NCI-H187 (cell line): ENCODE measurements around the gene GRK1.

ENCODE experiments used
- DNase-seq, 2 experiments: peaks; one replicate each; lab custom pipeline; 2025; lab: John Stamatoyannopoulos, UW

Gene GRK1

DNA sequence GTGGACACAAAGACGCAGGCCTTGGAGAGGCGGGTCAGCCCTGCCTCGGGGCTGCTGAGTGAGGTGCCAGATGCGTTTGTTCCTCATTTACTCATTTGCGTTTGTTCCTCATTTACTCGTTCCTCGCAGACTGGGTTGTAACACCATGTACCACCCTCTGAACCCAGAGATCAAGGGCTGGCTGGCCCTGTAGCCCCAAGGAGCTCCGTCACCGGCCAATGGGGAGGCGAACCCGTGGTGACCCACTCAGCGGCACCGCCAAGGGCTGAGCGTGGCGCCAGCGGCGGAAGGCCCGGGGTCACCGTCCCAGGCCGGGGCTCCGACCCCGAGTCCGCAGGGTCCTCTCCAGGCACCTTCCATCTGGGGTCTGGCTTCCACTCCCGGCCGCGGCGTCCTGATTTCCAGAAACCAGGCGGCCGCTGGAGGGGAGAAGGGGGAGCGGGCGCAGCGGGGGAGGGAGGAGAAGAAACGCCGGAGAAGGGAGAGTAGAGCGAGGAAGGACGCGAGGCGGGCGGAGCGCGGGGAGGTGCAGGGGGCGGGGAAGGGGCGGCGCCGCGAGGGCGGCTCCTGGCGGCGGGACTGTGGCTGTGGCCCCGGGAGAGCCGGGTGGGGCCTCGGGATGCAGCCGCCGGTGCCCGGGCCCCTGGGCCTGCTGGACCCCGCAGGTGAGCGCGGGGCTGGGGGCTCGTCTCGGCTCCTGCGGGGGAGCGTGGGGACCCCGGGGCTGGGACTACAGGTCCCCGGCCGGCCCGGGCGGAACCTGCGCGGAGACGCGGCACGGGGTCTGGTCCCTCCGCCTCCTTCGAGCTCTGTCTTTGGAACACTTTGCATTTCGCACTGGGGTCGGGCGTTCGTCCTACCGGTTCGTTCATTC, 91.9 kb downstream of the GRK1 start, which contains the start of gene TMEM255B:
TSS of gene TMEM255B (plus strand) at position 576 of the 874 bp plus-strand sequence. CDS start at position 620, 44 bp downstream.
- peak; percentile 82 to 87 for DNase-seq

GRCh38 chr13:113759525-113760137, 92.6 kb downstream of the GRK1 start:
- DNase-seq = no peak

DNA sequence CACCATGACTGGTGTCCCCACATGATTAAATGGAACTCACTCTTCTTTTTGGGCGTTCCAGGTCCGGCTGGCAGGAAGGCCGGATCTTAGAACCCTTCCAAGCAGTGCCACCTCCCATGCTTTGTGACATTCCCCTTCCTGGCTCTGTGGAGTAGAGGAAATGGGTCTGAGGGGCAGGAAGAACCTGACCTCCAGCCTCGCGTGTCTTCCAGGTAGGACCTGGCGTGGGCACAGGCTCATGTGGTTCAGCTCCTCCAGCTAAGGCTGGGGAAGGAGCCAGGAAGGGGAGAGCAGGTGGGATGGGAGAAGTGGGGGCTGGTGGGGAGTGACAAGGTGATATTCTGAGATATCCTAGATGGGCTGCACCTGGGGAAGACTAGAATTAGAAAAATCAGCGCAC, 94.1 kb downstream of the GRK1 start:
- DNase-seq = no peak

DNA sequence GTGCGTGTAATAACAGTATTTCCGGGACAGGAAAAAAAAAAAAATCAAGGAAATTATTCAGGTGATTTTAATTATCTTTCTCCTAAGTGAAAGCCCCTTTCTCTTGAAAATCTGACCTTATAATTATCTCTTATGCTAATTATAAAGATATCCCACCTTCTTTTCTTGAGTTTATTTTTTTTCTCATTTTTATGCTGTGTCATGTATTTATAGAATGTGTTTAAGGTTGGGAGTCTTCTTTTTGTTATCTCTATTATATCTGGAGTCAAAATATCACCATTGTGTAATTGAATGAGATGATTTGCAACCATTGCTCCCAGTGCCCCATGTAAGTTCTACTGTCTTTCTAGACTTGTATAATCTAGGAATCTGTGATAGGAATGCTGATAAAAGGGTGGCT, 95.1 kb downstream of the GRK1 start:
- DNase-seq = no peak

DNA sequence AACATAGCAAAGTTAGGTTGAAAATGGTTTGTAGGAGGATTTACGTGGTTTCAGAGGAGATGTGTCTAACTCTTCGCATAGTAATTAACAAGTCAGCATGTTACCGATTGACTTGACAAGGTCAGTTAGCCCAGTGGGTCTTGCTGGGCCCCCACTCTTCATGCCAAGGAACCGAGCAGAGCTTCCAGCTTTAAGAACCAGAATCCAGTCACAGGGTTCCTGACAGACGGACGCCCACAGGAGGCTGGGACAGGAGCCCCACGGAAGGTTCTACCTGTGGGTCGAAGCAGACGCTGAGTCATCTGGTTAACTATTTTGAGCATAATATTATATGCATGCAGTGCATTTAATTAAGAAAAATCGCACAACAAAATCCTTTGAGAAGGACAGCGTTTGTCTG, 95.5 kb downstream of the GRK1 start:
- DNase-seq = no peak

DNA sequence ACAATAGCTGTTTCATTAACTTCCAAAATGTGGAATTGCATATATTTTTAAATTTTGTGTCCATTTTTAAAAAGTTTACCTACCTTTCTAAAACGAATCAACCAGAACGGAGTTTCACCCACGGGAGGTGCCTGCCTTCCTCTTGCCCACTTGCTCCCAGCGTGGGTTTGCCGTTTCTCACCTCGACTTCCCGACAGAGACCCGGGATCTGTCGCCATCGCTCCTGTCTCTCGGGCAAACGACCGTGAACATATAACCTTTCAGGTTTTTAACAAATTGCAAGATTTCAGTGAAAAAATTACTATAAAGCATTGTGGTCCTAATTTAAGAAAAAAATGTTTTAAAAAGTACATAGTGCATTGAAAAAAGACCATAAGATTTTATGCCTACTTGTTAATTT, 96.2 kb downstream of the GRK1 start:
- no peak for DNase-seq

DNA sequence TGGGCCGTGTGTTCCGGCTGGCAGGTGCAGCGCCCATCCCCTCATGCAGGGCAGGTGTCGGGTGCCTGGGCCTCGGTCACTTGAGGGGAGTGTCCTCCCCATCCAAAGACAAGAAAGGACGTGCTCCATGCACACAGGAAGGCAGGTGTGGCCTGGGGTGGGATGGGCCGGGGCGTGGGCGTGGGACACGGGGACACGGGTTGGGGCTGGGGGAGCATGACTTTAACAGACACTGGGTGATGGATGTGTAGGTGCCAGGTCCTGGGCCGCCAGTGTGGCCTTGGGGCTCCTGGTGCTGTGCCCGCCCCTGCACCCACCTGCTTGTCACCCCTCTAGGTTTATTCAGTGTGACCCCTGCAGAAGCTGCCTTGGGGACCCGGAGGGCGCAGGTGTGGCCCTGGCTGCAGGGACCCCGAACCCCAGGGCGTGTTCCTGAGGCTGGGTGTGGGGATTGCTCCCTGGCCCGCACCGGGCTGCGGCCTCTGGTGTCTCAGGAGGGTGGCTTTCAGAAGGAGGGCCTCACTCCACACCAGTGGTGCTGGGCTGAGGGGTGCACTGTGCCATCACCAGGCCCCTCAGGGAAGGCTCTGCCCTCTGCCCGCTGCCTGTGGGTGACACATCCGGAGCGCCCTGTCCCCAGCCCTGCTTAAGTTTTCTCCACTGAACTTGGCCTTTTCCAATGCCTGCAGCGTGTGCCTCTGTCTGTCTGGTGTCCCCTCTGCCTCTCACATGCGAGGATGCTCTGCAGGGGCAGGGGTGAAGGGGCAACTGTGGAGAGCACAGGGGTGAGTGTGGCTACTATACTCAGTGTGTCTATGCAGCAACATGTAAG, 97.2 kb downstream of the GRK1 start:
- DNase-seq = no peak

GRCh38 chr13:113764793-113765563, 98.0 kb downstream of the GRK1 start:
- DNase-seq = no peak

DNA sequence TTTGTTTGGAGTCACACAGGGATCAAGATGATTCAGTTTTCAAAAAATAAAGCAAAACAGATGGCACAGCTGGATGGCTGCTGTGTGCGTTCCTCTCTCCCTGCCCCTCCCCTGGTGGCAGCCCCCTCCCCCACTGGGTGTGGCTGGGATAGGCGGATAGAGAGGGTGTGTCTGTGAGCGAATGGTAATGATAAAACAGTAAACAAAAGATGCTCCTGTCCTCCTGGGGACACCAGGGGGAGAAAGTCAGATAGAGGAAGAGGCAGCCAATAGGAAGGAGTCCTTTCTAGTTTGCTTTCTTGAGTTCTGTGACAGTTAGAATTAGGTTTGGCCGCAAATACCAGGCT, 98.5 kb downstream of the GRK1 start:
- no peak for DNase-seq

DNA sequence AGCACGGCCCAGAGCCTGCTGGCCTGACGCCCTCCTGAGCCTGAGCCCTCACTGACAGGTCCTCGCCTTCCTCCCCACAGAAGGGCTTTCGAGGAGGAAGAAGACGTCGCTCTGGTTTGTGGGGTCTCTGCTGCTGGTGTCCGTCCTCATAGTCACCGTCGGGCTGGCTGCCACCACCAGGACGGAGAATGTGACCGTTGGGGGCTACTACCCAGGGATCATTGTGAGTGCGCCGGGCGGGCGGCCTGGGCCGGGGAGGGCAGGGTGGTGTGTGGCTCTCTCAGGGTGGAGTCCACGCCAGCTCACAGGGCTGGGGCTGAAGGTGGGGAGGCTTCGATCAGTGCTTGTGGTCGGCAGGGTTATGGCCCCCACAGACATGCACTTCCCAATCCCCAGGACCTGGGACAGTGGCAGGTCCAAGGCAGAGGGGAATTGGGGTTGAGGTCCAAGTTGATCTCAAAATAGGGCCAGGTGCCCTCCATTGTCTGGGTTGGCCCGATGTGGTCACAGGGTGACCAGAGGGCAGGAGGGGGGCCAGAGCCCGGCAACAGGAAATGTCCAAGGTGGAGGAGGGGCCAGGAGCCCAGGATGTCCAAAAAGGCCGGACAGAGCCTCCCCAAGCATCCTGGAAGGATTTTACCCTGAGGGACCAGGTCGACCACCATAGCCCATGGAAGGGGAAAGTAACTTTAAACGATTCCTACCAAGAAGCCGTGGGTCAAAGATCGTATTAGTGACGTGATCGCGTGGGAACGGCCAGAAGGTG, 99.2 kb downstream of the GRK1 start:
- DNase-seq = no peak

GRCh38 chr13:113767366-113767765, 100.3 kb downstream of the GRK1 start:
- DNase-seq = no peak

DNA sequence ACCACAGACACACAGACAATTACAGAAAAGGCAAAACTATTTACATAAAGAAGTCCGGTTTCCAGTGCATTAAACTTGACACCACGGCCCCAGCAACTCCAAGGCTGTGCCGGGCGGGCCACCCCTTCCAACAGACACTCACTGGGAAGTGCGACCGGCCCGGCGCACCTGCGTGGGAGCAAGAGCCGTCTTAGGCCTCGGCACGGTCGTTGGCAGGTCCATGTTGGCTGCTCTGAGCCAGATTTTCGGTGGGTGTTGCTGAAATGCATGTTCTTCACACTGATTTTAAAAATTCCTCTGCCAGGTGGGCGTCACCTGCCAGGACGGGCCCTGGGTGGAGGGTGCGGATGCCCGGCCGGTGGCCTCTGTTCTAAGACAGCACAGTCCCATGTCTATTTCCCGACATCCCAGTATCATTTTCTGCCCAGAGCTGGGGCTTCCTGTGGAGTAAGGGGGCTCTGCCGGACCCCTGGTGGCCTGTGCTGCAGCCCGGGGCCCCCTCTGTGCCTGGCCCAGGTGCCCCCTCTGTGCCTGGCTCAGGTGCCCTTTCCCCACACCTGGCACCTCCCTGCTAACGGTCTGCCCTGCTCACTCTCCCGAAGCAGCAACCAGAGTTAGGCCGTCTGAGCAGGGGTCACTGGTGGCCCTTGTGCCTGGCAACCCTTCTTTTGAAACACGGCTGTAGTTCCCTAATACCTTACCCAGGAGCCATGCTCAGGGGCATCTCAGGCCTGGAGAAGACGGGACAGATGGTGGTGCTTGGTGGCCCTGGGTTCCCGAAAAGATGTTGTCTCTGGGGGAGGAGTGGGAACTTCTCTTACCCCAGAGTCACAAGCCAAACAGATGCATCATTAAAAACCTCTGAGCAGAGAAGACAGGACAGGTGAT, 101.2 kb downstream of the GRK1 start:
- DNase-seq = no peak

DNA sequence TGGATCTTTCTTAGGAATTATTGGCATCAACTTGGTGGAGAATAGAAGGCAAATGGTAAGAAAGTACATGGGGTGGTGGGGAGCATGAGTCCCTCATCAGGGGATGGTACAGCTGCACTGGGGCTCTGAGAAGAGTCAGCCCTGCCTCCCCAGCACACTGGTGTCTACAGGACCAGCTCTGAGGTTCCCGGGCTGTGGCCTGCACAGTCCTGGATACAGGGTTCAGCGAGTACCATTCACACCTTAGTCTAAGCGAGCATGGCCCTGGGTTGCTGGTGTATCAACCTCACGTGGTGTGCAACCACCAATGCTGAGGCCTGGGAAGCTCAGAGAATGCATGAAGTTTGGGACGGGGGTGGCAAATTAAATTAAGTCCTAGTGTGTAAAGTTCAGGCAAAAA, 102.1 kb downstream of the GRK1 start:
- no peak for DNase-seq

DNA sequence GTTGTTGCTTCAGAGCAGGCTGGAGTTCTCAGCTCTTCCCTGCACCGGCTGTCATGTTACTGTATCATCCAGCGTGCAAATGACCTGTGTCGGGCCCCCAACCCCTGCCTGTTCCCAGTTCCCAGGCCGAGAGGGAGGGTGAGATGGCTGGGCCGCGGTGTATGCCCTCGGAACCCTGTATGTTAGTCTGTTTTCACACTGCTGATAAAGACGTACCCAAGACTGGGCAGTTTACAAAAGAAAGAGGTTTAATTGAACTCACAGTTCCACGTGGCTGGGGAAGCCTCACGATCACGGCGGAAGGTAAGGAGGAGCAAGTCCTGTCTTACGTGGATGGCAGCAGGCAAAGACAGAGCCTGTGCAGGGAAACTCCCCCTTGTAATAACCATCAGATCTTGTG, 102.9 kb downstream of the GRK1 start:
- DNase-seq = no peak

DNA sequence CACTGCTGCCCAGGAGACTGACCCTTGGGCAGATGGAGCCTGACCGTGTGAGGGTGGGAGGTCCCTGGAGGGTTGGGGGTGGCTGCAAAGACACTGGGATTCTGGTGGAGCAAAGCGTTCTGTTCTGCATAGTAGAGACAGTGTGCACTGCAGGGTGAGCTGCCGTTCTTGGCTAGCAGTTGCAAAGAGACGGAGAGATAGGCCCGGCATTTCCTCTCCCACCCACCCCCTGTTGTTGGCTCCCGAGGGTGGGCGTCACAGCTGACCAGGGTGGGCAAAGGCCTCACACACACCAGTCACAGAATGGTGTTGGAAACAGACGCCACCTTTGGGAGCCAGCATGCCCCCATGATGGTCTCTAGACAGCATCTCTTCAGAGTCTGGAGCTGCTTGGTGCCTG, 103.4 kb downstream of the GRK1 start:
- no peak for DNase-seq

GRCh38 chr13:113770937-113771336, 103.9 kb downstream of the GRK1 start:
- no peak for DNase-seq

DNA sequence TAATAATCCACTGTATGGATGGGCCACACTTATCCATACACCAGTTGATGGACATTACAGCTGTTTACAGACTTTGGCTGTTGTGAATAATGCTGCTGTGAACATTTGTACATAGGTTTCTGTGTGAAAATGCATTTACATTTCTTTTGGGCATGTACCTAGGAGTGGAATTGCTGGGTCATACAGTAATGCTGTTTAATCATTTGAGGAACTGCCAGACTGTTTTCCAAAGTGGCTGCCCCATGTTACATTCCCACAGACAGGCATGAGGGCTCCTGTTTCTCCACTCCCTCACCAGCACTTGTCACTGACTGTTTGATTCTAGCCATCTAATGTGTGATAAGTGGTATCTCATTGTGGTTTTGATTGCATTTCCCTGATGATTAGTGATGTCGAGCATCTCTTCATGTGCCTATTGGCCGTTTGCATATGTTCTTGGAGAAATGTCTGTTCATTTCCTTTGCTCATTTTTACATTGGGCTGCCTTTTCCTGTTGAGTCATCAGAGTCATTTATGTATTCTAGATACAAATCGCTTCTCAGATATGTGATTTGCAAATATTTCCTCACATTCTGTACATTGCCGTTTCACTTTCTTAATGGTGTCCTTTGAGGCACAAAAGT, 104.8 kb downstream of the GRK1 start:
- no peak for DNase-seq

DNA sequence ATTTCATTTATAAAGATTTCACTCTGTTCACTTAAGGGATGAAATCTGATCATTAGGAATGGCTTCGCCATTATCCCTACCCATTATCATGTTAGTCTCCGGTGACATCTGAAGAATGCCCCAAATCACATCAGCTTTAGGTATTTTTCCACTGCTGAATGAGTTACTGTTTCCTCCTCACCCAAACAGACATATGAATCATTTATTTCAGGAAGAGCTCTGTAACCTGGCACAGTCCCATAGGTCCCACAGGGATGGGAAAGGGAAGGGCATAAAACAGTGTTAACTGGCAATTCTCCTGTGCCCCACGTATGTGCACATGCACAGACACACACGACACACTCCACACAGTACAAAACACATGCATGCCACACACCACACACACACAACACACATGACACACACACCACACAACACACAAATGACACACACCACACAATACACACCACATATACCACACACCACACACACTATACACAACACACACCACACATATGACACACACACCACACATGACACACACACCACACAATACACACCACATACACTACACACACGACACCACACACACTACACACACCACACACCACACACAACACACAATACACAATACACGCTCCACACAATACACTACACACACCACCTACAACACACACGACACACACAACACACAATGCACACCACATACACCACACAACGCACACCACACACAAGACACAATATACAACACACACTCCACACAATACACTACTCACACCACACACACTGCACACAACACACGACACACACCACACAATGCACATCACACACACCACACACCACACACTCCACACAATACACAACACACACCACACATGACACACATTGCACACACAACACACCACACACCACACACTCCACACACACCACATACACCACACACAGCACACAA, 107.4 kb downstream of the GRK1 start:
- DNase-seq = no peak
